Fibroblast of lung (primary cell): ENCODE results near the gene UHRF1. TPM values are rescaled to one million over a fixed set of nuclear protein-coding genes. Genes with fewer than 3 reads are reported as not detected.

Experiments used
- DNase-seq, 2 donors: peaks; one replicate each; pipeline versions ENCODE4 v3.0.0 to v3.0.0-alpha.2; 2010; ENCODE audit warnings: low read depth in 2 of 2
- H2AFZ ChIP-seq: 2 replicates; pipeline ENCODE4 v1.5.1; 2012; ENCODE audit warnings: low read length, control low read depth, inconsistent platforms
- H3K27ac ChIP-seq: 2 replicates; pipeline ENCODE4 v1.5.1; 2011; ENCODE audit warnings: low read length, control low read depth; ENCODE audit not compliant: insufficient read depth
- H3K27me3 ChIP-seq: 2 replicates; pipeline ENCODE4 v1.5.1; 2011; ENCODE audit warnings: mild to moderate bottlenecking, low read length; ENCODE audit not compliant: control insufficient read depth, insufficient read depth
- H3K36me3 ChIP-seq: 2 replicates; pipeline ENCODE4 v1.5.1; 2011; ENCODE audit warnings: low read length; ENCODE audit not compliant: control insufficient read depth, insufficient read depth
- H3K4me1 ChIP-seq: 2 replicates; pipeline ENCODE4 v1.5.1; 2011; ENCODE audit warnings: low read length; ENCODE audit not compliant: control insufficient read depth, insufficient read depth; ENCODE audit errors: extremely low read depth
- H3K4me2 ChIP-seq: 2 replicates; pipeline ENCODE4 v1.5.1; 2011; ENCODE audit warnings: low read length, control low read depth; ENCODE audit not compliant: insufficient read depth; ENCODE audit errors: extremely low read depth
- H3K4me3 ChIP-seq, 4 experiments: fragments of 200-600 bp in 1 of 4; sonication (generic) in 1 of 4; replicated peaks in 1 of 4; 2 replicates each; pipeline ENCODE4 v1.5.1; 2011 to 2016; ENCODE audit warnings: low read length in 4 of 4, low read depth in 3 of 4, mild to moderate bottlenecking in 3 of 4, control low read depth in 2 of 4, inconsistent platforms in 1 of 4, mixed read lengths in 1 of 4; ENCODE audit not compliant: insufficient read depth in 1 of 4; ENCODE audit errors: control extremely low read depth in 1 of 4
- H3K79me2 ChIP-seq: 2 replicates; pipeline ENCODE4 v1.5.1; 2012; ENCODE audit warnings: mild to moderate bottlenecking, low read length, inconsistent platforms; ENCODE audit not compliant: control insufficient read depth, insufficient read depth
- H3K9ac ChIP-seq: 2 replicates; pipeline ENCODE4 v1.5.1; 2011; ENCODE audit warnings: mild to moderate bottlenecking, low read length, control low read depth; ENCODE audit not compliant: insufficient read depth
- H3K9me3 ChIP-seq: 2 replicates; pipeline ENCODE4 v1.5.1; 2012; ENCODE audit warnings: low read depth, low read length; ENCODE audit not compliant: control insufficient read depth, insufficient read depth
- H4K20me1 ChIP-seq: 2 replicates; pipeline ENCODE4 v1.5.1; 2011; ENCODE audit warnings: low read length; ENCODE audit not compliant: control insufficient read depth, insufficient read depth; ENCODE audit errors: extremely low read depth
- EZH2 ChIP-seq: IDR thresholded peaks from 2 replicates; pipeline ENCODE4 v1.5.1; 2012; ENCODE audit warnings: low read length, control low read depth, mild to moderate bottlenecking; ENCODE audit errors: missing control alignments
- polyA plus RNA-seq, 2 donors: library from polyadenylated mRNA; depleted of rRNA in 1 of 2; stranded (reverse) in 1 of 2; unstranded in 1 of 2; fragments of >200 nt; gene quantifications; 2 replicates each; pipeline ENCODE4 v1.2.1, GENCODE V29; 2011 to 2012; ENCODE audit warnings: missing spikeins in 1 of 2
- total RNA-seq: library from RNA; depleted of rRNA; stranded (reverse); fragments of >200 nt; gene quantifications from 2 replicates; pipeline ENCODE4 v1.2.1, GENCODE V29; 2014
- TF ChIP-seq, protein P1 (sequence below), 2 donors: IDR thresholded peaks in 1 of 2; conservative IDR thresholded peaks in 1 of 2; 1 replicate in 1 of 2; 2 replicates in 1 of 2; pipeline ENCODE4 v1.5.1; 2011 to 2012; ENCODE audit warnings: low read length in 2 of 2, control low read depth in 1 of 2, inconsistent platforms in 1 of 2, low read depth in 1 of 2, mild to moderate bottlenecking in 1 of 2

Gene UHRF1
- total and polyA plus RNA-seq, 2 donors (not counting 1 experiment from before 2014, with no cell fraction given), result 11.6 to 15.0 TPM

DNA sequence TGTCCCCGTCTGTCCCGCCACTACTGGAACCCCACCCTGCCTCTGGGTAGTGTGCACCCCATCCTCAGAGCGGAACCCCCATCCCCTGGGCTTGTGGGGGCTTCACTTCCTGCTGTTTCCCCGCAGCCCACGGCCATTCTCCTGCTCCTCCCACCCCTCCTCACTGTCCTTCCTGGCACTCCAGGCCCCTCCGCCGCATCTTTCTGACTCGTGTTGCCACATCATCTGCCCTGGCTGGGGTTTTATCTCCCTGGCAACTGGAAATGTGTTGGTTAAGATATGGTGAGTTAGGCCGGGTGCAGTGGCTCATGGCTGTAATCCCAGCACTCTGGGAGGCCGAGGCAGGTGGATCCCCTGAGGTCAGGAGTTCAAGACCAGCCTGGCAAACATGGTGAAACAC, 96.9 kb downstream of the UHRF1 start:
- Histone ChIP-seq H3K9me3 (no peaks in the 10 kb centered on the region), H3K27me3 (no peaks in the 10 kb centered on the region), H3K79me2 (peaks cover 35% of the 10 kb centered on the region), H3K4me1 (no peaks in the 10 kb centered on the region), H3K27ac (no peak overlapping the region), H3K4me2 (no peak overlapping the region), H3K4me3 (no peak overlapping the region), H3K36me3 (no peaks in the 10 kb centered on the region), H2AFZ (no peak overlapping the region), H4K20me1 (no peaks in the 10 kb centered on the region), H3K9ac (no peak overlapping the region)
- TF ChIP-seq EZH2, result no peak
- TF ChIP-seq, protein P1, sequence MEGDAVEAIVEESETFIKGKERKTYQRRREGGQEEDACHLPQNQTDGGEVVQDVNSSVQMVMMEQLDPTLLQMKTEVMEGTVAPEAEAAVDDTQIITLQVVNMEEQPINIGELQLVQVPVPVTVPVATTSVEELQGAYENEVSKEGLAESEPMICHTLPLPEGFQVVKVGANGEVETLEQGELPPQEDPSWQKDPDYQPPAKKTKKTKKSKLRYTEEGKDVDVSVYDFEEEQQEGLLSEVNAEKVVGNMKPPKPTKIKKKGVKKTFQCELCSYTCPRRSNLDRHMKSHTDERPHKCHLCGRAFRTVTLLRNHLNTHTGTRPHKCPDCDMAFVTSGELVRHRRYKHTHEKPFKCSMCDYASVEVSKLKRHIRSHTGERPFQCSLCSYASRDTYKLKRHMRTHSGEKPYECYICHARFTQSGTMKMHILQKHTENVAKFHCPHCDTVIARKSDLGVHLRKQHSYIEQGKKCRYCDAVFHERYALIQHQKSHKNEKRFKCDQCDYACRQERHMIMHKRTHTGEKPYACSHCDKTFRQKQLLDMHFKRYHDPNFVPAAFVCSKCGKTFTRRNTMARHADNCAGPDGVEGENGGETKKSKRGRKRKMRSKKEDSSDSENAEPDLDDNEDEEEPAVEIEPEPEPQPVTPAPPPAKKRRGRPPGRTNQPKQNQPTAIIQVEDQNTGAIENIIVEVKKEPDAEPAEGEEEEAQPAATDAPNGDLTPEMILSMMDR (conservative IDR thresholded peaks at IDR 0.05 in 1 of 2, IDR thresholded peaks at IDR 0.05 in 1 of 2; ENCODE audit: low read depth in 1 of 2, low read length in 2 of 2), result no peak
- DNase-seq, result peak in 1 of 2 donors; percentile 34

DNA sequence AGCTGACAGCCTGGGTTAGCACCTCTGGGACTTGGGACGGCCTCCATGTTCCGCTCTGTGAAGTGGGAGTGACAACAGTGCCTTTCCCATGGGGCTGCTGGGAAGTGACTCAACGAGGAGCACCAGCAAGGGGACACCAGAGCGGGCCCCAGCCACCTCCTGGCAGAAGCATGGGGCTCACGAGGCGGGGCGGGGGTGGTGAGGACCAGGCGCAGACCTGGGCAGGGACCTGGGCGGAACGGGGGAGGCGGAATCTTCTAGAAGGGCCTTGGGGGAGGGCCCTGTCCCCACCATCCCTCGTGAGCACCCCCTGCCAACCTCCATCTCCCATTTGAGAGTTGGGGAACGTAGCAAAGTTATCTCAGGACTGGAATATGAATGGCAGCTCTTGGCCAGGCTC, 97.5 kb downstream of the UHRF1 start:
- Histone ChIP-seq H3K9me3 (no peaks in the 10 kb centered on the region), H4K20me1 (no peaks in the 10 kb centered on the region)

More for the DNA sequence above, 97.5 kb downstream of the UHRF1 start:
- H3K4me2 ChIP-seq, result no peak overlapping the region
- no peak overlapping the region for H3K4me3 ChIP-seq
- H3K27me3 ChIP-seq, result no peaks in the 10 kb centered on the region
- DNase-seq, result no peak
- H3K4me1 ChIP-seq, result no peaks in the 10 kb centered on the region
- peaks cover 35% of the 10 kb centered on the region for H3K79me2 ChIP-seq
- no peak overlapping the region for H2AFZ ChIP-seq
- no peak overlapping the region for H3K27ac ChIP-seq
- TF ChIP-seq, protein P1 (conservative IDR thresholded peaks at IDR 0.05 in 1 of 2, IDR thresholded peaks at IDR 0.05 in 1 of 2; ENCODE audit: low read depth in 1 of 2, low read length in 2 of 2), result no peak
- no peak for TF ChIP-seq EZH2
- H3K36me3 ChIP-seq, result no peaks in the 10 kb centered on the region
- H3K9ac ChIP-seq, result no peak overlapping the region

Other genes with a start within 250 kb of the UHRF1 start
- gene MYDGF, start 239.2 kb upstream of the UHRF1 start, total RNA-seq, result 140 and 181 TPM in 2 replicates
- 167 and 190 TPM in 2 replicates for gene MYDGF, start 239.2 kb upstream of the UHRF1 start, polyA plus RNA-seq
- 14.4 and 27.1 TPM in 2 replicates for gene DPP9, start 185.7 kb upstream of the UHRF1 start, total RNA-seq
- gene DPP9, start 185.7 kb upstream of the UHRF1 start, polyA plus RNA-seq, result 3.6 and 8.2 TPM in 2 replicates
- gene FEM1A, start 117.8 kb upstream of the UHRF1 start, total RNA-seq, result 9.5 and 10.1 TPM in 2 replicates
- gene FEM1A, start 117.8 kb upstream of the UHRF1 start, polyA plus RNA-seq, result 3.2 and 4.1 TPM in 2 replicates
- gene TICAM1, start 77.8 kb upstream of the UHRF1 start, total RNA-seq, result 2.1 and 4.1 TPM in 2 replicates
- 0.65 and 0.77 TPM in 2 replicates for gene TICAM1, start 77.8 kb upstream of the UHRF1 start, polyA plus RNA-seq
- 157 and 191 TPM in 2 replicates for gene PLIN3, start 41.8 kb upstream of the UHRF1 start, total RNA-seq
- 133 and 151 TPM in 2 replicates for gene PLIN3, start 41.8 kb upstream of the UHRF1 start, polyA plus RNA-seq
- gene ARRDC5, start 6.6 kb upstream of the UHRF1 start, total RNA-seq, result not detected in 2 replicates
- not detected in 2 replicates for gene ARRDC5, start 6.6 kb upstream of the UHRF1 start, polyA plus RNA-seq
- 11.8 and 14.4 TPM in 2 replicates for gene KDM4B, start 59.6 kb downstream of the UHRF1 start, total RNA-seq
- gene KDM4B, start 59.6 kb downstream of the UHRF1 start, polyA plus RNA-seq, result 4.5 and 6.4 TPM in 2 replicates